Neutrophil (primary cell): ENCODE results near the gene SRRM4.

ENCODE experiments used
- H3K27ac ChIP-seq: fragments of 200-600 bp; sonication (generic); 2 replicates; pipeline ENCODE4 v1.5.1; 2016; ENCODE audit warnings: mild to moderate bottlenecking, moderate library complexity
- H3K27me3 ChIP-seq: fragments of 200-600 bp; sonication (generic); 2 replicates; pipeline ENCODE4 v1.6.0; 2016; ENCODE audit warnings: mild to moderate bottlenecking
- H3K36me3 ChIP-seq: fragments of 200-600 bp; sonication (generic); 2 replicates; pipeline ENCODE4 v1.5.1; 2017
- H3K4me1 ChIP-seq, 2 experiments: fragments of 200-600 bp in 1 of 2; sonication (generic) in 1 of 2; 1 replicate in 1 of 2; 2 replicates in 1 of 2; pipeline versions ENCODE4 v1.5.1 to v1.6.1; 2013 to 2016; ENCODE audit warnings: low read depth in 1 of 2, low read length in 1 of 2, mild to moderate bottlenecking in 1 of 2, moderate library complexity in 1 of 2; ENCODE audit not compliant: control insufficient read depth in 1 of 2, insufficient read depth in 1 of 2
- H3K4me3 ChIP-seq, 2 experiments: fragments of 200-600 bp in 1 of 2; sonication (generic) in 1 of 2; 1 replicate in 1 of 2; 2 replicates in 1 of 2; pipeline ENCODE4 v1.5.1; 2013 to 2016; ENCODE audit warnings: low read depth in 1 of 2, low read length in 1 of 2, mild to moderate bottlenecking in 1 of 2, moderate library complexity in 1 of 2
- H3K9me3 ChIP-seq: fragments of 200-600 bp; sonication (generic); 2 replicates; pipeline ENCODE4 v1.5.1; 2016
- TF ChIP-seq, protein P1 (sequence below): fragments of 200-600 bp; sonication (generic); IDR thresholded peaks from 2 replicates; pipeline ENCODE4 v1.5.1; 2016; ENCODE audit warnings: antibody characterized with exemption

The SRRM4 gene

DNA sequence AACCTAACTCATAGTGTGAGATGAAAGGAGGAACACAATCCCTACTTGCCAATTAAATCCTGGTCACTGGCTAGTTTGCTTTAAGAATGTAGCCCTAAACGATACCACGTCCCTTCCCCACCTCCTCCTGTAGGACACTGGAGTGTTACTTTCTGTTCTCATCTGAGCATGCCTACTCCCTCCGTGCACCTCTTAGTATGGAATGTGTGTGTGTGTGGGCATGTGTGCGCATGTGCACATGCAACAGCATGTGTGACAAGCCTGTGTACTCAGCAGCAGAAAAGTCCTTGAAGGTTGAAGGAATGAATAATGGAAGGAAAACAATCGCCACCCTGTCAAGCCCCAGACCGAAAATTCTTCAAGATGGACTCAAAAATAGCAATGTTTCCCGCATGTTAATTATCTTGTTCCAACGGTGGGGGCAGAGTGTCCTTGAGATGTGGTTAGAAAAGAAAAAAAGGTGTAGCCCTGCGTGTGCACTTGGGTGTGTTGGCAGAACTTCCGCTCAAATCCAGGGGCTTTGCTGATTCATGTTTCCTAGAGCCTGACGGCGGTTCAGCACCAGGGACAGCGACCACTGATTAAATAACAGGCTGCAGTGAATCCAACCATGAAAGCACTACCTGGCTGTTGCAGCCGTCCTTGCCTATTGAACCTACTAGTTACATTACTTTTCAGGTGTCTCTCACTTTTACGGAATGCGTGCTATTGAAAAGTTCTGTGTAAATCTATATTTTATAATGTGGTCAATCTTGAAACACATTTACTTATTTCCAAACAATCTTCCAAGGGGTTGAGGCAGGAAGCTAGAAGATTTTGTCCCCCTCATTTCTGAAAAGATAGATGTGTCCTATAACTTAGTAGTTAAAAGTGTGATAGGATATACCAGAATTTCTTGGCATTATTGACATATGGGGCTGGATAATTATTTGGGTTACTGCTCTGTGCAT is 79.8 kb downstream of the SRRM4 start:
- Histone ChIP-seq H3K4me1 (no peaks in the 10 kb centered on the region), H3K27ac (no peak overlapping the region), H3K9me3 (no peaks in the 10 kb centered on the region), H3K36me3 (no peaks in the 10 kb centered on the region), H3K27me3 (no peaks in the 10 kb centered on the region), H3K4me3 (no peak overlapping the region)
- TF ChIP-seq, protein P1, sequence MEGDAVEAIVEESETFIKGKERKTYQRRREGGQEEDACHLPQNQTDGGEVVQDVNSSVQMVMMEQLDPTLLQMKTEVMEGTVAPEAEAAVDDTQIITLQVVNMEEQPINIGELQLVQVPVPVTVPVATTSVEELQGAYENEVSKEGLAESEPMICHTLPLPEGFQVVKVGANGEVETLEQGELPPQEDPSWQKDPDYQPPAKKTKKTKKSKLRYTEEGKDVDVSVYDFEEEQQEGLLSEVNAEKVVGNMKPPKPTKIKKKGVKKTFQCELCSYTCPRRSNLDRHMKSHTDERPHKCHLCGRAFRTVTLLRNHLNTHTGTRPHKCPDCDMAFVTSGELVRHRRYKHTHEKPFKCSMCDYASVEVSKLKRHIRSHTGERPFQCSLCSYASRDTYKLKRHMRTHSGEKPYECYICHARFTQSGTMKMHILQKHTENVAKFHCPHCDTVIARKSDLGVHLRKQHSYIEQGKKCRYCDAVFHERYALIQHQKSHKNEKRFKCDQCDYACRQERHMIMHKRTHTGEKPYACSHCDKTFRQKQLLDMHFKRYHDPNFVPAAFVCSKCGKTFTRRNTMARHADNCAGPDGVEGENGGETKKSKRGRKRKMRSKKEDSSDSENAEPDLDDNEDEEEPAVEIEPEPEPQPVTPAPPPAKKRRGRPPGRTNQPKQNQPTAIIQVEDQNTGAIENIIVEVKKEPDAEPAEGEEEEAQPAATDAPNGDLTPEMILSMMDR = no peak

DNA sequence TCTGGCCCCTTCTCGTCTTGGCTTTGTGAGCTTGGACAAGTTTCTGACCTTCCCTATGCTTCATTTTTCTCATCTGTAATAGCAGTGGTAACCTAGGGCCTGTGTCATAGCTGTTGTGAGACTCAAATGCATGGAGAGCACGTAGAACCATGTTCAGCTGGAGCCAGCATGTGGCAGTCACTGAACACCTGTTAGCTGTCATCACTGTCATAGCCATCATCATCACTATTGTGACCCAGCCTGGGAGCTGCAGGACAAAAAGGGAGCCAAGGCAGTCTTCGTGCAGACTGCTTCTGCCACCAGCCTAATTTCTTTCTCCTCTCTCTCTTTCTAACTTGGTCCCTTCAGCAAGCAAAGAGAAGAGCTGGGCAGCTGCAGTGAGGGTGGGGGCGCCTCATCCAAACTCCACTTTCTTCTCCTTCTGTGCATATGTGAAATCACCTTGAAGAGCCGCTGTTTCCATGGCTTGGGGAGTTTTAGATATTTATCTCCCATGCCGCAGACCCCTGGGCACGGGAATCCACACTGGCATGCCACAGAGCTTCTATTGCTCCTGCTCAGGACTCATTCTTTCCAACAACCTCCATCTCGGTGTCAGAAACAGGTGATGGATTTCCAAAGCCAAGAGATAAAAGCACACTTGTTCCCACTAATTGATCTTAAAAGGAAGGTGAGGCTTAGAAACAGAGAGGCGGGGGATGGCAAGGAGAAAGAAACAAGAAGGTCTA is 87.0 kb downstream of the SRRM4 start:
- Histone ChIP-seq H3K36me3 (no peaks in the 10 kb centered on the region), H3K27me3 (no peaks in the 10 kb centered on the region), H3K4me1 (no peaks in the 10 kb centered on the region), H3K9me3 (no peaks in the 10 kb centered on the region), H3K27ac (no peak overlapping the region), H3K4me3 (no peak overlapping the region)
- TF ChIP-seq, protein P1 = no peak

DNA sequence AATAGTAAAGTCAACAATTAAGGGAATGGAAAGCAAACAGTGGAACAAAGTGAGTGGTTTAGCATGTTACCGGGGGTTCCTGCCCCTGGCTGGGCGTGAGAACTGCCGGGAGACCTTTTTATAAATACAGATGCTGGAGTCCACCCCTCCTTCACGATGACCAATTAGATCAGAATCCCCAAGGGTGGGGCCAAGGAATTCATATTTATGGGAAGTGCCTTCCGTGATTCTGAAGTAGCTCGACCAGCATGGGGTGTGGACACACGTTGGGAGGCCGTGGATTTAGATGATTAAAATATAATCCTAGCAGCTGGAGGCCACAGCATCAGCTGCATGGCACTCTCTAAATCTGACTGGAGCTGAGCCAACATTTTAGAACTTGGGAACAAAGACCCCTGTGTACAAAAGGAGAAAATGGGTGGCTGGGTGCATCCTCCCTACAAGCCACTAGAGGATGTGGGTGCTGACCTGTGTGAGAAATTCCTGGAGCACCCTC is 87.9 kb downstream of the SRRM4 start:
- no peaks in the 10 kb centered on the region for H3K27me3 ChIP-seq
- no peaks in the 10 kb centered on the region for H3K9me3 ChIP-seq
- TF ChIP-seq, protein P1 = no peak
- no peak overlapping the region for H3K27ac ChIP-seq
- no peaks in the 10 kb centered on the region for H3K4me1 ChIP-seq
- H3K36me3 ChIP-seq = no peaks in the 10 kb centered on the region
- no peak overlapping the region for H3K4me3 ChIP-seq

DNA sequence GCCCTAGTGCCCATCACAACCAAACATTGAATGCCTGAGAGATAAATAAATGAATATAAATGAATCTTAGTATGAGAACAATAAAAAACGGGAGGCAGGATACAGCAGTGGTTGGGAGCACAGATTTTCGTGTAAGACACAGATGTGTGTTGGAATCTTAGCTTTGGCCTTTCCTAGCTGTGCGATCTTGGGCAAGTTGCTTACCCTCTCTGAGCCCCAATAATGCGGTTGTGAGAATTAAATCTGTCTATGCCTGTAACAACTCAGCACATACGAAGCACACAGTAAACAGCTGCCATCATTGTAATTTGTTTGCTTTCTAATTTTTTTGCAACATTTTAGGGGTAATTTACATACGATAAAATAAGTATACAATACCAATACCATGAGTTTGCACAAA is 89.8 kb downstream of the SRRM4 start:
- no peaks in the 10 kb centered on the region for H3K9me3 ChIP-seq
- no peaks in the 10 kb centered on the region for H3K4me1 ChIP-seq
- no peak overlapping the region for H3K4me3 ChIP-seq
- TF ChIP-seq, protein P1 = no peak
- H3K27me3 ChIP-seq = no peaks in the 10 kb centered on the region
- H3K36me3 ChIP-seq = no peaks in the 10 kb centered on the region
- no peak overlapping the region for H3K27ac ChIP-seq

DNA sequence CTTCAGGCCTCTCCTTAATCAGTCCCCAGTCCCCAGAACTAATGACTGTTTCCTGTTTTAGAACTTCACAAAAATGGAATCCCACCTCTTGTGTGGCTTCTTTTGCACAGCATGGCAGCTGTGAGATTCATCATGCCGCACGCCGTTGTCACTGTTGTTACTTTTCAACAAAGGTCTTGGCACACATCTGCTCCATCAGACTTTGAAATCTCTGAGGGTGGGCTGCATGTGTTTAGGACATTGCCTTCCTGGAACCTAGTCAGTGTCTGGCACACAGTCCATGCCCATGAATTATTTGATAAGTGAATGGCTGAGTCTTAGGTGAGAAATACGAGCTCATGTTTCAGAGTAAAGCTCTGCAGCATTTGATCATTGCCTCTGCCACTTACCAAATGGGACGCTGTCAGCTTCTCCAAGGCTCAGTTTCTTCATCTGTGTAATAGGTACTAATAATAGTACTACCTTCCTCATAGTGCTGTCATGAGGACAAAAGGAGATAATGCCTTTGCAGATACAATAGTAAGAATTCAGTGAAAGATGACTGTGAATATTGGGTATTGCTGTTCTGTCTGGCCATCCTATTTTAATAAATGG is 90.4 kb downstream of the SRRM4 start:
- Histone ChIP-seq H3K36me3 (no peaks in the 10 kb centered on the region), H3K27me3 (no peaks in the 10 kb centered on the region)

More for the DNA sequence above, 90.4 kb downstream of the SRRM4 start:
- no peak overlapping the region for H3K27ac ChIP-seq
- H3K4me1 ChIP-seq = no peaks in the 10 kb centered on the region
- no peak overlapping the region for H3K4me3 ChIP-seq
- TF ChIP-seq, protein P1 = no peak
- H3K9me3 ChIP-seq = no peaks in the 10 kb centered on the region
